CD4-positive, alpha-beta T cell treated with Interleukin-21 for 1 hour (primary cell): Measurements from ENCODE around the gene CITED1.

Source experiments
- DNase-seq: peaks from one replicate; pipeline ENCODE4 v3.0.0-alpha.2; 2020

Gene CITED1

GRCh38 chrX:72308209-72308565 lies 2.5 kb upstream of the CITED1 start:
- no peak for DNase-seq

GRCh38 chrX:72307646-72308051 lies 1.9 kb upstream of the CITED1 start:
- no peak for DNase-seq

GRCh38 chrX:72306851-72307645 lies 1.3 kb upstream of the CITED1 start:
- peak; percentile 22 for DNase-seq

GRCh38 chrX:72306085-72306801 lies 529 bp upstream of the CITED1 start:
- no peak for DNase-seq

GRCh38 chrX:72304877-72305276 lies 837 bp downstream of the CITED1 start:
- no peak for DNase-seq

- DNase-seq, result no peak
Measured at GRCh38 chrX:72301781-72302180, 3.9 kb downstream of the CITED1 start.

GRCh38 chrX:72299891-72300630 lies 5.7 kb downstream of the CITED1 start:
- DNase-seq, result no peak

GRCh38 chrX:72297953-72298730 lies 7.6 kb downstream of the CITED1 start:
- DNase-seq, result no peak

GRCh38 chrX:72296991-72297390 lies 8.7 kb downstream of the CITED1 start:
- DNase-seq, result no peak

- no peak for DNase-seq
Measured at GRCh38 chrX:72295745-72296144, 10.0 kb downstream of the CITED1 start.

GRCh38 chrX:72294497-72294896 lies 11.2 kb downstream of the CITED1 start:
- no peak for DNase-seq

GRCh38 chrX:72282302-72282701 lies 23.4 kb downstream of the CITED1 start:
- no peak for DNase-seq

GRCh38 chrX:72280321-72280845 lies 25.3 kb downstream of the CITED1 start:
- DNase-seq, result no peak

- DNase-seq, result peak; percentile 13
Measured at GRCh38 chrX:72276478-72276953, 29.2 kb downstream of the CITED1 start.

GRCh38 chrX:72274526-72274925 lies 31.2 kb downstream of the CITED1 start:
- DNase-seq, result peak; percentile 47

GRCh38 chrX:72273718-72274117 lies 32.0 kb downstream of the CITED1 start:
- peak; percentile 15 for DNase-seq

GRCh38 chrX:72272868-72273267 lies 32.8 kb downstream of the CITED1 start:
- no peak for DNase-seq

GRCh38 chrX:72271812-72272211 lies 33.9 kb downstream of the CITED1 start:
- no peak for DNase-seq

GRCh38 chrX:72271091-72271788 lies 34.5 kb downstream of the CITED1 start:
- no peak for DNase-seq

GRCh38 chrX:72270316-72270866 lies 35.3 kb downstream of the CITED1 start:
- no peak for DNase-seq

GRCh38 chrX:72269671-72270251 lies 36.0 kb downstream of the CITED1 start:
- peak; percentile 13 for DNase-seq
